Caco-2 (cell line): ENCODE results near the gene DAB1. TPM values are rescaled to one million over a fixed set of nuclear protein-coding genes. Genes with fewer than 3 reads are reported as not detected.

Experiments used
- BruUV-seq: library from RNA; stranded (reverse); fragments of 400-500 nt; replicated peaks from 2 replicates; lab custom pipeline; 2021; lab: Mats Ljungman, UMichigan
- CTCF ChIA-PET: fragments of 300-600 bp; sonication (Branson Sonifier 250); formaldehyde crosslinking; loops from one replicate; lab custom pipeline; 2022; ENCODE audit warnings: antibody characterized with exemption; lab: Charles Lee
- POLR2A ChIA-PET: fragments of 300-600 bp; sonication (Branson Sonifier 250); formaldehyde crosslinking; loops from one replicate; lab custom pipeline; 2022; ENCODE audit warnings: antibody characterized with exemption; lab: Charles Lee
- DNase-seq, 2 experiments: peaks; one replicate each; pipeline versions ENCODE4 v3.0.0 to v3.0.0-alpha.2; 2020 to 2022
- H3K27me3 ChIP-seq: replicated peaks from 2 replicates; pipeline ENCODE4 v1.6.0; 2011; ENCODE audit warnings: low read length; ENCODE audit not compliant: control insufficient read depth, insufficient read depth
- H3K36me3 ChIP-seq: 2 replicates; pipeline ENCODE4 v1.5.1; 2011; ENCODE audit warnings: low read length; ENCODE audit not compliant: control insufficient read depth, insufficient read depth
- H3K4me1 ChIP-seq: fragments of 250-450 bp; sonication (Bioruptor Pico); 2 replicates; pipeline ENCODE4 v1.5.1; 2020; ENCODE audit warnings: mild to moderate bottlenecking
- H3K4me3 ChIP-seq: 2 replicates; pipeline ENCODE4 v1.5.1; 2011; ENCODE audit warnings: low read depth, mild to moderate bottlenecking, control low read depth, low read length
- H3K9me3 ChIP-seq: fragments of 250-450 bp; sonication (Bioruptor Pico); 2 replicates; pipeline ENCODE4 v1.5.1; 2020; ENCODE audit warnings: mild to moderate bottlenecking, moderate library complexity
- H3K27ac Mint-ChIP-seq: one replicate; pipeline ENCODE4 v1.8.0; 2022; ENCODE audit warnings: mixed read lengths; ENCODE audit not compliant: unreplicated experiment
- H3K27me3 Mint-ChIP-seq: one replicate; pipeline ENCODE4 v1.8.0; 2022; ENCODE audit warnings: mixed read lengths; ENCODE audit not compliant: insufficient read depth, unreplicated experiment
- H3K36me3 Mint-ChIP-seq: one replicate; pipeline ENCODE4 v1.8.0; 2022; ENCODE audit warnings: mild to moderate bottlenecking, mixed read lengths; ENCODE audit not compliant: insufficient read depth, unreplicated experiment
- H3K4me1 Mint-ChIP-seq: one replicate; pipeline ENCODE4 v1.8.0; 2022; ENCODE audit warnings: low read depth, mixed read lengths; ENCODE audit not compliant: unreplicated experiment
- H3K4me3 Mint-ChIP-seq: one replicate; pipeline ENCODE4 v1.8.0; 2022; ENCODE audit warnings: mild to moderate bottlenecking, moderate library complexity, mixed read lengths; ENCODE audit not compliant: unreplicated experiment
- H3K9me3 Mint-ChIP-seq: one replicate; pipeline ENCODE4 v1.8.0; 2022; ENCODE audit warnings: mixed read lengths; ENCODE audit not compliant: unreplicated experiment
- intact Hi-C: fragments of 100-400 bp; cut with micrococcal nuclease; formaldehyde crosslinking; loops from one replicate; pipeline ENCODE4 v1.10.0; 2022; ENCODE audit not compliant: unreplicated experiment
- total RNA-seq: library from RNA; stranded (reverse); gene quantifications from 2 replicates; pipeline ENCODE4 v1.2.3, GENCODE V29; 2022
- TF ChIP-seq, protein P1 (sequence below), 2 experiments: fragments of 200-600 bp in 1 of 2; IDR thresholded peaks; 1 replicate in 1 of 2; 2 replicates in 1 of 2; pipeline versions ENCODE4 v1.5.1 to v1.8.0; 2011 to 2022; ENCODE audit warnings: antibody characterized with exemption in 1 of 2, control low read depth in 1 of 2, inconsistent platforms in 1 of 2, low read depth in 1 of 2, low read length in 1 of 2, mild to moderate bottlenecking in 1 of 2, moderate library complexity in 1 of 2; ENCODE audit not compliant: insufficient read depth in 1 of 2, severe bottlenecking in 1 of 2, unreplicated experiment in 1 of 2

Gene DAB1
- total RNA-seq, 1 experiment from 2014 or later, result 0.32 TPM

DNA sequence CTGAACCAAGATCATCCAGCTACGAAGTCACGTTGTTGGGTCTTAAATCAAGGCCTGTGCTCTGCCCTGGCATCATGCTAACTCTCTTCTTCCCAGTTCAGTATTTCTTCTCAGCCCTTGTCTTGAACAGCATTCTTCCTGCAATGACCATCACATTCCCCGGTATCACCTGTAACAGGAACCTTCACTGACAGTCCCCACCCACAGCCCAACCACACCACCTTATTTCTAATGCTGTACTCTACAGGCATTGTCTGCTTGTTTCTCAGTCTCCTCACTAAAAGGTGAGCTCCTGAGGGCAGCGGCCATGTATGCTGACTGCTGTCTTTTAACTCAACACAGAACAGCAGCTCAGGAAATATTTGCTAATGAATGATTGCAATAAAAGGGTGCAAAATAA is 54.0 kb downstream of the DAB1 start:
- H3K36me3 ChIP-seq, result no peaks in the 10 kb centered on the region
- Mint-ChIP-seq H3K27ac (no peak overlapping the region), H3K36me3 (no peaks in the 10 kb centered on the region), H3K4me3 (no peak overlapping the region), H3K4me1 (no peaks in the 10 kb centered on the region), H3K9me3 (no peaks in the 10 kb centered on the region), H3K27me3 (no peaks in the 10 kb centered on the region)
- POLR2A ChIA-PET, result no interaction called here
- H3K27me3 ChIP-seq, result no peaks in the 10 kb centered on the region
- CTCF ChIA-PET, result no interaction called here
- no peak overlapping the region for H3K4me3 ChIP-seq
- no peak for DNase-seq
- intact Hi-C loops, result no loop called here
- TF ChIP-seq, protein P1, sequence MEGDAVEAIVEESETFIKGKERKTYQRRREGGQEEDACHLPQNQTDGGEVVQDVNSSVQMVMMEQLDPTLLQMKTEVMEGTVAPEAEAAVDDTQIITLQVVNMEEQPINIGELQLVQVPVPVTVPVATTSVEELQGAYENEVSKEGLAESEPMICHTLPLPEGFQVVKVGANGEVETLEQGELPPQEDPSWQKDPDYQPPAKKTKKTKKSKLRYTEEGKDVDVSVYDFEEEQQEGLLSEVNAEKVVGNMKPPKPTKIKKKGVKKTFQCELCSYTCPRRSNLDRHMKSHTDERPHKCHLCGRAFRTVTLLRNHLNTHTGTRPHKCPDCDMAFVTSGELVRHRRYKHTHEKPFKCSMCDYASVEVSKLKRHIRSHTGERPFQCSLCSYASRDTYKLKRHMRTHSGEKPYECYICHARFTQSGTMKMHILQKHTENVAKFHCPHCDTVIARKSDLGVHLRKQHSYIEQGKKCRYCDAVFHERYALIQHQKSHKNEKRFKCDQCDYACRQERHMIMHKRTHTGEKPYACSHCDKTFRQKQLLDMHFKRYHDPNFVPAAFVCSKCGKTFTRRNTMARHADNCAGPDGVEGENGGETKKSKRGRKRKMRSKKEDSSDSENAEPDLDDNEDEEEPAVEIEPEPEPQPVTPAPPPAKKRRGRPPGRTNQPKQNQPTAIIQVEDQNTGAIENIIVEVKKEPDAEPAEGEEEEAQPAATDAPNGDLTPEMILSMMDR (IDR thresholded peaks at IDR 0.05; ENCODE audit: insufficient read depth in 1 of 2, low read depth in 1 of 2, low read length in 1 of 2, severe bottlenecking in 1 of 2, unreplicated experiment in 1 of 2), result no peak
- no TSS peak for BruUV-seq
- H3K4me1 ChIP-seq, result no peaks in the 10 kb centered on the region
- H3K9me3 ChIP-seq, result no peaks in the 10 kb centered on the region

DNA sequence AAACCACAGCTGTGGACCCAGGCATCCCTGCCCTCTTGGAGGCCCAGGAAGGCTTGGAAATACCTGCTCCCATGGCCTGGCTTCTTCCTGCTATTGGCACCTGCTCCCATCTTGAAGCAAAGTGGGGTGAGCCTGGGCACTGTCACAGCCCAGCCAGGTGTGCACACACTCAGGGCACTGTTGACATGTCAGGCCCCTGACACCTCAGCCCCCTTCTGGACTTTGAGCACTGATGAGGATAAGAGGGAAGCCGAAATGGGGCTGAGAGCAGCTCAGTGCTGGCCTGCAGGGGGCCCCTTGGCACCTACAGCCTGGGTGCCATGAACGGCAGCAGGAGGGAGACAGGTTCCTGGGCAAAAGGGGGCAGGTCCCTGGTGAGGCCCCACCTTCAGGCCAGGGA is 55.9 kb downstream of the DAB1 start:
- Mint-ChIP-seq H3K36me3 (no peaks in the 10 kb centered on the region), H3K27ac (no peak overlapping the region), H3K4me3 (no peak overlapping the region), H3K9me3 (no peaks in the 10 kb centered on the region), H3K27me3 (no peaks in the 10 kb centered on the region), H3K4me1 (no peaks in the 10 kb centered on the region)
- TF ChIP-seq, protein P1 (IDR thresholded peaks at IDR 0.05; ENCODE audit: insufficient read depth in 1 of 2, low read depth in 1 of 2, low read length in 1 of 2, severe bottlenecking in 1 of 2, unreplicated experiment in 1 of 2), result no peak
- CTCF ChIA-PET, result no interaction called here
- no peaks in the 10 kb centered on the region for H3K9me3 ChIP-seq
- POLR2A ChIA-PET, result no interaction called here
- intact Hi-C loops, result no loop called here
- no peak overlapping the region for H3K4me3 ChIP-seq
- H3K27me3 ChIP-seq, result no peaks in the 10 kb centered on the region
- H3K36me3 ChIP-seq, result no peaks in the 10 kb centered on the region
- no TSS peak for BruUV-seq
- H3K4me1 ChIP-seq, result no peaks in the 10 kb centered on the region
- DNase-seq, result no peak

DNA sequence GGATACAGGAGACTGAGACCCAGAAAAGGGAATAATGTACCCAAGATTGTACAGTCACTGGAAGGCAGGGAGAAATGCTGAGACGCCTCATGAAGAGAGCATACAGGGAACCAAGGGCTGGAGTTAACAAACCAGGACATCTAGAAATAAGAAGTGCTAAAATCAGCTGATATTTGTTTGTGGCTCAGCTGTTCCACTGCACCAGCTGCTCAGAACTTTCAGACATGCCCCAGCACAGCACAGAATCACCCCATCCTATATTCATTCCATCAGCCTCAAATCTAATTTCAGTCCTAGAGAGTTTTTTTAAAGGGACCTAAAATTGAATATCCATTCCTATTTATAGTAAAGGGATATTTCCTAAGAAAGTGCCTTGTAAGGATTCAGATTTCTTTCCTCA is 60.2 kb downstream of the DAB1 start:
- H3K4me3 ChIP-seq, result no peak overlapping the region
- no peaks in the 10 kb centered on the region for H3K4me1 ChIP-seq
- Mint-ChIP-seq H3K36me3 (no peaks in the 10 kb centered on the region), H3K27ac (no peak overlapping the region), H3K27me3 (no peaks in the 10 kb centered on the region), H3K4me1 (no peaks in the 10 kb centered on the region), H3K9me3 (no peaks in the 10 kb centered on the region), H3K4me3 (no peak overlapping the region)
- TF ChIP-seq, protein P1 (IDR thresholded peaks at IDR 0.05; ENCODE audit: insufficient read depth in 1 of 2, low read depth in 1 of 2, low read length in 1 of 2, severe bottlenecking in 1 of 2, unreplicated experiment in 1 of 2), result no peak
- intact Hi-C loops, result no loop called here
- CTCF ChIA-PET, result no interaction called here
- no peaks in the 10 kb centered on the region for H3K36me3 ChIP-seq
- POLR2A ChIA-PET, result no interaction called here
- DNase-seq, result no peak
- H3K9me3 ChIP-seq, result no peaks in the 10 kb centered on the region; the same call in 1 of the 2 replicates
- no peaks in the 10 kb centered on the region for H3K27me3 ChIP-seq
- BruUV-seq, result no TSS peak
